A549 (cell line): ENCODE results near the gene ARHGAP10.

ENCODE experiments used
- BHLHE40 ChIP-seq: IDR thresholded peaks from 2 replicates; pipeline ENCODE4 v1.6.1; 2012; ENCODE audit warnings: low read depth, low read length, inconsistent platforms
- EP300 ChIP-seq, 2 experiments: fragments of >200 bp; sonication (Bioruptor Twin); formaldehyde crosslinking; IDR thresholded peaks; 2 replicates in 1 of 2; 3 replicates in 1 of 2; pipeline ENCODE4 v1.6.1; 2016 to 2017
- ESRRA ChIP-seq: fragments of 150-350 bp; IDR thresholded peaks from 2 replicates; pipeline ENCODE4 v1.6.1; 2014; ENCODE audit warnings: mild to moderate bottlenecking, low read length, borderline replicate concordance
- POLR2A ChIP-seq: IDR thresholded peaks from 2 replicates; pipeline ENCODE4 v1.6.1; 2012; ENCODE audit warnings: mild to moderate bottlenecking, low read length
- POLR2AphosphoS2 ChIP-seq: conservative IDR thresholded peaks from 2 replicates; pipeline ENCODE4 v1.6.1; 2012; ENCODE audit warnings: low read length, improper control_type of control experiment, inconsistent platforms
- RAD21 ChIP-seq, 2 experiments: fragments of >200 bp in 1 of 2; sonication (Bioruptor Twin) in 1 of 2; formaldehyde crosslinking in 1 of 2; IDR thresholded peaks in 1 of 2; conservative IDR thresholded peaks in 1 of 2; 2 replicates in 1 of 2; 3 replicates in 1 of 2; pipeline ENCODE4 v1.6.1; 2012 to 2018; ENCODE audit warnings: inconsistent platforms in 1 of 2
- RCOR1 ChIP-seq: fragments of 150-350 bp; IDR thresholded peaks from 2 replicates; pipeline ENCODE4 v1.6.1; 2014; ENCODE audit warnings: antibody characterized with exemption, low read length, low read depth
- RFX5 ChIP-seq: fragments of 450-650 bp; IDR thresholded peaks from 2 replicates; pipeline ENCODE4 v1.7.1; 2014; ENCODE audit warnings: antibody characterized with exemption, mild to moderate bottlenecking, moderate library complexity
- TF ChIP-seq, protein P1 (sequence below): fragments of 150-350 bp; IDR thresholded peaks from 2 replicates; pipeline ENCODE4 v1.6.1; 2014; ENCODE audit warnings: low read depth, mild to moderate bottlenecking, low read length
- TF ChIP-seq, protein P2 (sequence below): fragments of >200 bp; sonication (Bioruptor Twin); formaldehyde crosslinking; IDR thresholded peaks from 3 replicates; pipeline ENCODE4 v1.5.1; 2016

- TF ChIP-seq POLR2A (no peak), POLR2AphosphoS2 (no peak), RCOR1 (no peak), ESRRA (no peak), EP300 (IDR thresholded peaks at IDR 0.05) (no peak), RAD21 (conservative IDR thresholded peaks at IDR 0.05 in 1 of 2, IDR thresholded peaks at IDR 0.05 in 1 of 2) (no peak), RFX5 (no peak), BHLHE40 (no peak)
- TF ChIP-seq, protein P1, sequence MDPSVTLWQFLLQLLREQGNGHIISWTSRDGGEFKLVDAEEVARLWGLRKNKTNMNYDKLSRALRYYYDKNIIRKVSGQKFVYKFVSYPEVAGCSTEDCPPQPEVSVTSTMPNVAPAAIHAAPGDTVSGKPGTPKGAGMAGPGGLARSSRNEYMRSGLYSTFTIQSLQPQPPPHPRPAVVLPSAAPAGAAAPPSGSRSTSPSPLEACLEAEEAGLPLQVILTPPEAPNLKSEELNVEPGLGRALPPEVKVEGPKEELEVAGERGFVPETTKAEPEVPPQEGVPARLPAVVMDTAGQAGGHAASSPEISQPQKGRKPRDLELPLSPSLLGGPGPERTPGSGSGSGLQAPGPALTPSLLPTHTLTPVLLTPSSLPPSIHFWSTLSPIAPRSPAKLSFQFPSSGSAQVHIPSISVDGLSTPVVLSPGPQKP = no peak
- TF ChIP-seq, protein P2, sequence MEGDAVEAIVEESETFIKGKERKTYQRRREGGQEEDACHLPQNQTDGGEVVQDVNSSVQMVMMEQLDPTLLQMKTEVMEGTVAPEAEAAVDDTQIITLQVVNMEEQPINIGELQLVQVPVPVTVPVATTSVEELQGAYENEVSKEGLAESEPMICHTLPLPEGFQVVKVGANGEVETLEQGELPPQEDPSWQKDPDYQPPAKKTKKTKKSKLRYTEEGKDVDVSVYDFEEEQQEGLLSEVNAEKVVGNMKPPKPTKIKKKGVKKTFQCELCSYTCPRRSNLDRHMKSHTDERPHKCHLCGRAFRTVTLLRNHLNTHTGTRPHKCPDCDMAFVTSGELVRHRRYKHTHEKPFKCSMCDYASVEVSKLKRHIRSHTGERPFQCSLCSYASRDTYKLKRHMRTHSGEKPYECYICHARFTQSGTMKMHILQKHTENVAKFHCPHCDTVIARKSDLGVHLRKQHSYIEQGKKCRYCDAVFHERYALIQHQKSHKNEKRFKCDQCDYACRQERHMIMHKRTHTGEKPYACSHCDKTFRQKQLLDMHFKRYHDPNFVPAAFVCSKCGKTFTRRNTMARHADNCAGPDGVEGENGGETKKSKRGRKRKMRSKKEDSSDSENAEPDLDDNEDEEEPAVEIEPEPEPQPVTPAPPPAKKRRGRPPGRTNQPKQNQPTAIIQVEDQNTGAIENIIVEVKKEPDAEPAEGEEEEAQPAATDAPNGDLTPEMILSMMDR = no peak
Measured at GRCh38 chr4:147724468-147725201, 7.3 kb upstream of the ARHGAP10 start.
